ENCODE measurements around the gene SOD1.

DNA sequence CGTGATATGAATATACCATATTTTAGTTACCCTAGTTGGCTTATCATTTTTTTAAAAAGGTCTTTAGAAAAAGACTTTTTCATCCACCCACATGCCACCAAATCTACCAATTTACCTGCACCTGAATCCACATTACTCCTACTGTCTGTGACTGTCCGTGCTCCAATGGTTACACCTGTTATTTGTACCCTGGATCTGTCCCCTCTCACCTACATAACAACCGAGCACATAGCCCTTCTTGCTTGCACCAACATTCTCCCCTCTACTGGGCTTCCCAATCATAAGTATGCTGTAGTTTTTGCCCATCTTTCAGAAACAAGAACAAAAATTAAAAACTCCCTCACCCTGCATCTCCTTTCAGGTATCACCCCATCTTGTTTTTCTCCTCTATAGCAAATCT, 17.6 kb downstream of the SOD1 start:
- TF ChIP-seq JUN (IDR thresholded peaks at IDR 0.05; ENCODE audit: borderline replicate concordance, insufficient read depth, insufficient read length, low read depth) (no peak), EZH2 (IDR thresholded peaks at IDR 0.05; ENCODE audit: borderline replicate concordance, low read depth, low read length, severe bottlenecking) (no peak)
- TF ChIP-seq, protein P1, sequence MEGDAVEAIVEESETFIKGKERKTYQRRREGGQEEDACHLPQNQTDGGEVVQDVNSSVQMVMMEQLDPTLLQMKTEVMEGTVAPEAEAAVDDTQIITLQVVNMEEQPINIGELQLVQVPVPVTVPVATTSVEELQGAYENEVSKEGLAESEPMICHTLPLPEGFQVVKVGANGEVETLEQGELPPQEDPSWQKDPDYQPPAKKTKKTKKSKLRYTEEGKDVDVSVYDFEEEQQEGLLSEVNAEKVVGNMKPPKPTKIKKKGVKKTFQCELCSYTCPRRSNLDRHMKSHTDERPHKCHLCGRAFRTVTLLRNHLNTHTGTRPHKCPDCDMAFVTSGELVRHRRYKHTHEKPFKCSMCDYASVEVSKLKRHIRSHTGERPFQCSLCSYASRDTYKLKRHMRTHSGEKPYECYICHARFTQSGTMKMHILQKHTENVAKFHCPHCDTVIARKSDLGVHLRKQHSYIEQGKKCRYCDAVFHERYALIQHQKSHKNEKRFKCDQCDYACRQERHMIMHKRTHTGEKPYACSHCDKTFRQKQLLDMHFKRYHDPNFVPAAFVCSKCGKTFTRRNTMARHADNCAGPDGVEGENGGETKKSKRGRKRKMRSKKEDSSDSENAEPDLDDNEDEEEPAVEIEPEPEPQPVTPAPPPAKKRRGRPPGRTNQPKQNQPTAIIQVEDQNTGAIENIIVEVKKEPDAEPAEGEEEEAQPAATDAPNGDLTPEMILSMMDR (IDR thresholded peaks at IDR 0.05; ENCODE audit: extremely low read depth in 1 of 2, insufficient read depth in 1 of 2, low read depth in 1 of 2, low read length in 2 of 2) = no peak
- TF ChIP-seq, protein P2, sequence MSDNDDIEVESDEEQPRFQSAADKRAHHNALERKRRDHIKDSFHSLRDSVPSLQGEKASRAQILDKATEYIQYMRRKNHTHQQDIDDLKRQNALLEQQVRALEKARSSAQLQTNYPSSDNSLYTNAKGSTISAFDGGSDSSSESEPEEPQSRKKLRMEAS (IDR thresholded peaks at IDR 0.05; ENCODE audit: insufficient read depth, insufficient read length) = no peak

All from endothelial cell of umbilical vein (primary cell).